Ectodermal cell (in vitro differentiated cells): ENCODE data around the gene DISC1.

ENCODE experiments used
- H3K27ac ChIP-seq: 2 replicates; pipeline ENCODE4 v1.7.0; 2013; ENCODE audit warnings: mild to moderate bottlenecking, low read depth, low read length; ENCODE audit not compliant: insufficient read depth, poor library complexity, severe bottlenecking
- H3K27me3 ChIP-seq: 2 replicates; pipeline ENCODE4 v1.7.0; 2013; ENCODE audit warnings: mild to moderate bottlenecking, low read length; ENCODE audit not compliant: insufficient read depth, control insufficient read depth, poor library complexity, severe bottlenecking
- H3K36me3 ChIP-seq: one replicate; pipeline ENCODE4 v1.7.0; 2013; ENCODE audit warnings: low read length; ENCODE audit not compliant: control insufficient read depth, insufficient read depth
- H3K4me1 ChIP-seq: one replicate; pipeline ENCODE4 v1.7.0; 2013; ENCODE audit warnings: low read length; ENCODE audit not compliant: control insufficient read depth, insufficient read depth
- H3K4me3 ChIP-seq: 2 replicates; pipeline ENCODE4 v1.7.0; 2013; ENCODE audit warnings: low read depth, low read length, control low read depth; ENCODE audit not compliant: insufficient read depth
- H3K9me3 ChIP-seq: 2 replicates; pipeline ENCODE4 v1.7.0; 2013; ENCODE audit warnings: mild to moderate bottlenecking, low read length, moderate library complexity; ENCODE audit not compliant: control insufficient read depth
- WGBS, 2 experiments: methylation state at CpG; one replicate each; pipeline ENCODE4 v1.1.7; 2013; ENCODE audit warnings: missing lambda C conversion rate in 2 of 2; 5-methylcytosine and 5-hydroxymethylcytosine counted together

DISC1 gene

GRCh38 chr1:231986631-231987336, 360.2 kb downstream of the DISC1 start:
- no peaks in the 10 kb centered on the region for H3K9me3 ChIP-seq
- no peaks in the 10 kb centered on the region for H3K36me3 ChIP-seq
- no peak overlapping the region for H3K27ac ChIP-seq

DNA sequence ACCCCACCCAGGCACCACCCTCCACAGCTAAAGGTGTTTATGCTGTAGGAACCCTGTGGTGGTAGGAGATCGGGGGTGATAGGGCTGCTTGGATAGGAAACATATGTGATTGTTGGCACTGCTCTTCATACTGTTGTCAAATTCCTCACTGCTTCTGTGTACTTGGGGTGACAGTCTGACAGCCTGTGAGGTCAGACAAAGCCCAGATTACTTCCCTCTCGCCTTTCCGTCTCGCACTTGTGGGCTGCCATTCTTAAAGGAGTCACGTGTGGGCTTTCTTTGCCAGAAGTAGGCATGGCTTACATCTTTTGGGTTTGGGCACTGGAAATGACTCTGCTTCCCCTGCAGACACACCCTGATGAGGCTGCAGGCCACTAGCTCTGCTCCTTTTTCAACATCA, 363.8 kb downstream of the DISC1 start:
- 83 to 86% methylated on average over 5 of the region's 5 CpGs for WGBS, 2 experiments
- H3K36me3 ChIP-seq, result no peaks in the 10 kb centered on the region

More at GRCh38 chr1:231986631-231987336, 360.2 kb downstream of the DISC1 start:
- 81 to 89% methylated on average over 8 of the region's 8 CpGs for WGBS, 2 experiments
- Histone ChIP-seq H3K27me3 (no peaks in the 10 kb centered on the region), H3K4me3 (no peak overlapping the region), H3K4me1 (peaks cover 18% of the 10 kb centered on the region)

GRCh38 chr1:231991231-231991630, 364.6 kb downstream of the DISC1 start:
- H3K27me3 ChIP-seq, result no peaks in the 10 kb centered on the region
- H3K36me3 ChIP-seq, result no peaks in the 10 kb centered on the region
- H3K4me3 ChIP-seq, result no peak overlapping the region
- peaks cover 15% of the 10 kb centered on the region for H3K4me1 ChIP-seq
- no peak overlapping the region for H3K27ac ChIP-seq
- WGBS, 2 experiments, result 80 to 88% methylated on average over 8 of the region's 8 CpGs
- no peaks in the 10 kb centered on the region for H3K9me3 ChIP-seq

More for the DNA sequence above, 363.8 kb downstream of the DISC1 start:
- Histone ChIP-seq H3K4me1 (peaks cover 18% of the 10 kb centered on the region), H3K4me3 (no peak overlapping the region), H3K9me3 (no peaks in the 10 kb centered on the region), H3K27me3 (no peaks in the 10 kb centered on the region), H3K27ac (no peak overlapping the region)

GRCh38 chr1:231993968-231994455, 367.4 kb downstream of the DISC1 start:
- no peak overlapping the region for H3K4me3 ChIP-seq
- H3K36me3 ChIP-seq, result no peaks in the 10 kb centered on the region
- H3K27ac ChIP-seq, result no peak overlapping the region
- no peaks in the 10 kb centered on the region for H3K4me1 ChIP-seq
- no peaks in the 10 kb centered on the region for H3K27me3 ChIP-seq
- WGBS, 2 experiments, result 81 to 89% methylated on average over 2 of the region's 2 CpGs
- H3K9me3 ChIP-seq, result no peaks in the 10 kb centered on the region

GRCh38 chr1:231998791-231999190, 372.2 kb downstream of the DISC1 start:
- H3K4me1 ChIP-seq, result no peaks in the 10 kb centered on the region
- no peaks in the 10 kb centered on the region for H3K36me3 ChIP-seq
- no peak overlapping the region for H3K4me3 ChIP-seq
- no CpG with 5 or more reads among the region's 2 CpGs for WGBS, 2 experiments
- H3K27me3 ChIP-seq, result no peaks in the 10 kb centered on the region
- H3K27ac ChIP-seq, result no peak overlapping the region
- H3K9me3 ChIP-seq, result no peaks in the 10 kb centered on the region

- Histone ChIP-seq H3K36me3 (no peaks in the 10 kb centered on the region), H3K27ac (no peak overlapping the region), H3K4me3 (no peak overlapping the region), H3K27me3 (no peaks in the 10 kb centered on the region), H3K9me3 (peaks cover 2% of the 10 kb centered on the region), H3K4me1 (no peaks in the 10 kb centered on the region)
- no CpG with 5 or more reads among the region's 1 CpG for WGBS, 2 experiments
Observed at GRCh38 chr1:232005300-232005699, 378.7 kb downstream of the DISC1 start.

- 90 to 99% methylated on average over 1 of the region's 1 CpG for WGBS, 2 experiments
Observed at GRCh38 chr1:232009741-232010140, 383.2 kb downstream of the DISC1 start.

GRCh38 chr1:232011961-232012360, 385.4 kb downstream of the DISC1 start:
- Histone ChIP-seq H3K9me3 (peaks cover 2% of the 10 kb centered on the region), H3K27ac (no peak overlapping the region), H3K4me1 (no peaks in the 10 kb centered on the region), H3K36me3 (no peaks in the 10 kb centered on the region), H3K4me3 (no peak overlapping the region), H3K27me3 (no peaks in the 10 kb centered on the region)
- 85 to 89% methylated on average over 6 of the region's 6 CpGs for WGBS, 2 experiments

More at GRCh38 chr1:232009741-232010140, 383.2 kb downstream of the DISC1 start:
- no peaks in the 10 kb centered on the region for H3K36me3 ChIP-seq
- H3K4me3 ChIP-seq, result no peak overlapping the region
- no peaks in the 10 kb centered on the region for H3K4me1 ChIP-seq
- no peaks in the 10 kb centered on the region for H3K27me3 ChIP-seq
- no peak overlapping the region for H3K27ac ChIP-seq
- H3K9me3 ChIP-seq, result peaks cover 2% of the 10 kb centered on the region

GRCh38 chr1:232012773-232013386, 386.3 kb downstream of the DISC1 start:
- Histone ChIP-seq H3K4me1 (no peaks in the 10 kb centered on the region), H3K4me3 (no peak overlapping the region), H3K9me3 (peaks cover 2% of the 10 kb centered on the region), H3K27ac (no peak overlapping the region), H3K36me3 (no peaks in the 10 kb centered on the region), H3K27me3 (no peaks in the 10 kb centered on the region)
- WGBS, 2 experiments, result 88 to 90% methylated on average over 10 of the region's 10 CpGs

- no peaks in the 10 kb centered on the region for H3K9me3 ChIP-seq
- H3K36me3 ChIP-seq, result no peaks in the 10 kb centered on the region
- H3K27ac ChIP-seq, result no peak overlapping the region
- WGBS, 2 experiments, result 93 to 95% methylated on average over 4 of the region's 4 CpGs
- H3K27me3 ChIP-seq, result no peaks in the 10 kb centered on the region
- H3K4me1 ChIP-seq, result no peaks in the 10 kb centered on the region
- H3K4me3 ChIP-seq, result no peak overlapping the region
Observed at GRCh38 chr1:232014941-232015340, 388.4 kb downstream of the DISC1 start.
